ENCODE measurements around the gene ZMYM4.
A peak's percentile ranks its signal among the peaks of the same experiment; 100 is the strongest.

ZMYM4 gene

GRCh38 chr1:35270836-35271235 is 2.3 kb downstream of the ZMYM4 start:
- Histone ChIP-seq H3K27ac (ENCODE audit: low read depth, low read length) (no peak overlapping the region), H3K36me3 (ENCODE audit: control insufficient read depth in 5 of 5, insufficient read depth in 5 of 5, low read length in 5 of 5) (no peaks in the 10 kb centered on the region), H3K9me3 (ENCODE audit: control insufficient read depth in 5 of 5, low read length in 5 of 5) (no peaks in the 10 kb centered on the region), H3K27me3 (ENCODE audit: control insufficient read depth in 5 of 5, insufficient read depth in 4 of 5, low read length in 5 of 5) (no peaks in the 10 kb centered on the region), H3K4me3 (ENCODE audit: low read depth in 1 of 5, low read length in 5 of 5) (no peak overlapping the region), H3K9ac (ENCODE audit: low read length in 5 of 5) (no peak overlapping the region), H3K4me1 (ENCODE audit: control insufficient read depth in 5 of 5, insufficient read depth in 5 of 5, low read length in 5 of 5) (peaks cover 0 to 17% (median 12%) of the 10 kb centered on the region in 5 donors)

- H3K27ac ChIP-seq (ENCODE audit: low read depth, low read length), result no peak overlapping the region
- H3K9ac ChIP-seq (ENCODE audit: low read length in 5 of 5), result no peak overlapping the region
- H3K27me3 ChIP-seq (ENCODE audit: control insufficient read depth in 5 of 5, insufficient read depth in 4 of 5, low read length in 5 of 5), result no peaks in the 10 kb centered on the region
- peaks cover 0 to 31% (median 9%) of the 10 kb centered on the region in 5 donors for H3K4me1 ChIP-seq (ENCODE audit: control insufficient read depth in 5 of 5, insufficient read depth in 5 of 5, low read length in 5 of 5)
- H3K36me3 ChIP-seq (ENCODE audit: control insufficient read depth in 5 of 5, insufficient read depth in 5 of 5, low read length in 5 of 5), result peaks cover 0 to 4% (median 0%) of the 10 kb centered on the region in 5 donors
- H3K9me3 ChIP-seq (ENCODE audit: control insufficient read depth in 5 of 5, low read length in 5 of 5), result peaks cover 0 to under 1% (median 0%) of the 10 kb centered on the region in 5 donors
- H3K4me3 ChIP-seq (ENCODE audit: low read depth in 1 of 5, low read length in 5 of 5), result no peak overlapping the region
Measured at GRCh38 chr1:35274197-35274596, 5.7 kb downstream of the ZMYM4 start.

- Histone ChIP-seq H3K4me3 (ENCODE audit: low read depth in 1 of 5, low read length in 5 of 5) (no peak overlapping the region), H3K36me3 (ENCODE audit: control insufficient read depth in 5 of 5, insufficient read depth in 5 of 5, low read length in 5 of 5) (peaks cover 0 to 4% (median 3%) of the 10 kb centered on the region in 5 donors), H3K27me3 (ENCODE audit: control insufficient read depth in 5 of 5, insufficient read depth in 4 of 5, low read length in 5 of 5) (no peaks in the 10 kb centered on the region), H3K4me1 (ENCODE audit: control insufficient read depth in 5 of 5, insufficient read depth in 5 of 5, low read length in 5 of 5) (peaks cover 0 to 19% (median 0%) of the 10 kb centered on the region in 5 donors), H3K27ac (ENCODE audit: low read depth, low read length) (peak overlapping the region; percentile 17), H3K9me3 (ENCODE audit: control insufficient read depth in 5 of 5, low read length in 5 of 5) (peaks cover 0 to 9% (median 5%) of the 10 kb centered on the region in 5 donors), H3K9ac (ENCODE audit: low read length in 5 of 5) (no peak overlapping the region)
Measured at GRCh38 chr1:35278886-35279554, 10.5 kb downstream of the ZMYM4 start.

- Histone ChIP-seq H3K27me3 (ENCODE audit: control insufficient read depth in 5 of 5, insufficient read depth in 4 of 5, low read length in 5 of 5) (no peaks in the 10 kb centered on the region), H3K4me1 (ENCODE audit: control insufficient read depth in 5 of 5, insufficient read depth in 5 of 5, low read length in 5 of 5) (peaks cover 0 to 15% (median 0%) of the 10 kb centered on the region in 5 donors), H3K9ac (ENCODE audit: low read length in 5 of 5) (no peak overlapping the region), H3K36me3 (ENCODE audit: control insufficient read depth in 5 of 5, insufficient read depth in 5 of 5, low read length in 5 of 5) (peaks cover 0 to 4% (median 3%) of the 10 kb centered on the region in 5 donors), H3K9me3 (ENCODE audit: control insufficient read depth in 5 of 5, low read length in 5 of 5) (peaks cover 0 to 9% (median 5%) of the 10 kb centered on the region in 5 donors), H3K4me3 (ENCODE audit: low read depth in 1 of 5, low read length in 5 of 5) (no peak overlapping the region), H3K27ac (ENCODE audit: low read depth, low read length) (no peak overlapping the region)
Measured at GRCh38 chr1:35279555-35279904, 11.0 kb downstream of the ZMYM4 start.

- peaks cover 0 to 15% (median 0%) of the 10 kb centered on the region in 5 donors for H3K4me1 ChIP-seq (ENCODE audit: control insufficient read depth in 5 of 5, insufficient read depth in 5 of 5, low read length in 5 of 5)
- H3K4me3 ChIP-seq (ENCODE audit: low read depth in 1 of 5, low read length in 5 of 5), result no peak overlapping the region
- H3K27ac ChIP-seq (ENCODE audit: low read depth, low read length), result no peak overlapping the region
- H3K27me3 ChIP-seq (ENCODE audit: control insufficient read depth in 5 of 5, insufficient read depth in 4 of 5, low read length in 5 of 5), result no peaks in the 10 kb centered on the region
- H3K9me3 ChIP-seq (ENCODE audit: control insufficient read depth in 5 of 5, low read length in 5 of 5), result peaks cover 0 to 9% (median 5%) of the 10 kb centered on the region in 5 donors
- no peak overlapping the region for H3K9ac ChIP-seq (ENCODE audit: low read length in 5 of 5)
- peaks cover 0 to 4% (median 3%) of the 10 kb centered on the region in 5 donors for H3K36me3 ChIP-seq (ENCODE audit: control insufficient read depth in 5 of 5, insufficient read depth in 5 of 5, low read length in 5 of 5)
Measured at GRCh38 chr1:35280006-35280405, 11.5 kb downstream of the ZMYM4 start.

GRCh38 chr1:35281565-35281964 is 13.1 kb downstream of the ZMYM4 start:
- Histone ChIP-seq H3K4me3 (ENCODE audit: low read depth in 1 of 5, low read length in 5 of 5) (no peak overlapping the region), H3K27me3 (ENCODE audit: control insufficient read depth in 5 of 5, insufficient read depth in 4 of 5, low read length in 5 of 5) (no peaks in the 10 kb centered on the region), H3K9ac (ENCODE audit: low read length in 5 of 5) (no peak overlapping the region), H3K36me3 (ENCODE audit: control insufficient read depth in 5 of 5, insufficient read depth in 5 of 5, low read length in 5 of 5) (peaks cover 0 to 4% (median 3%) of the 10 kb centered on the region in 5 donors), H3K9me3 (ENCODE audit: control insufficient read depth in 5 of 5, low read length in 5 of 5) (peaks cover 0 to 9% (median 5%) of the 10 kb centered on the region in 5 donors), H3K4me1 (ENCODE audit: control insufficient read depth in 5 of 5, insufficient read depth in 5 of 5, low read length in 5 of 5) (peaks cover 0 to 15% (median 0%) of the 10 kb centered on the region in 5 donors), H3K27ac (ENCODE audit: low read depth, low read length) (no peak overlapping the region)

- Histone ChIP-seq H3K27me3 (ENCODE audit: control insufficient read depth in 5 of 5, insufficient read depth in 4 of 5, low read length in 5 of 5) (no peaks in the 10 kb centered on the region), H3K9me3 (ENCODE audit: control insufficient read depth in 5 of 5, low read length in 5 of 5) (peaks cover 0 to 9% (median 5%) of the 10 kb centered on the region in 5 donors), H3K9ac (ENCODE audit: low read length in 5 of 5) (no peak overlapping the region), H3K4me1 (ENCODE audit: control insufficient read depth in 5 of 5, insufficient read depth in 5 of 5, low read length in 5 of 5) (peaks cover 0 to 15% (median 0%) of the 10 kb centered on the region in 5 donors), H3K36me3 (ENCODE audit: control insufficient read depth in 5 of 5, insufficient read depth in 5 of 5, low read length in 5 of 5) (peaks cover 0 to 4% (median 3%) of the 10 kb centered on the region in 5 donors), H3K27ac (ENCODE audit: low read depth, low read length) (no peak overlapping the region), H3K4me3 (ENCODE audit: low read depth in 1 of 5, low read length in 5 of 5) (no peak overlapping the region)
Measured at GRCh38 chr1:35282172-35282571, 13.7 kb downstream of the ZMYM4 start.

- Histone ChIP-seq H3K27ac (ENCODE audit: low read depth, low read length) (no peak overlapping the region), H3K9ac (ENCODE audit: low read length in 5 of 5) (no peak overlapping the region), H3K4me3 (ENCODE audit: low read depth in 1 of 5, low read length in 5 of 5) (no peak overlapping the region)
Measured at GRCh38 chr1:35284852-35285251, 16.3 kb downstream of the ZMYM4 start.

GRCh38 chr1:35285771-35286606 is 17.5 kb downstream of the ZMYM4 start:
- H3K36me3 ChIP-seq (ENCODE audit: control insufficient read depth in 5 of 5, insufficient read depth in 5 of 5, low read length in 5 of 5), result peaks cover 0 to 7% (median 0%) of the 10 kb centered on the region in 5 donors
- peaks cover 0 to 14% (median 9%) of the 10 kb centered on the region in 5 donors for H3K4me1 ChIP-seq (ENCODE audit: control insufficient read depth in 5 of 5, insufficient read depth in 5 of 5, low read length in 5 of 5)
- no peak overlapping the region for H3K27ac ChIP-seq (ENCODE audit: low read depth, low read length)
- no peak overlapping the region for H3K4me3 ChIP-seq (ENCODE audit: low read depth in 1 of 5, low read length in 5 of 5)
- no peaks in the 10 kb centered on the region for H3K27me3 ChIP-seq (ENCODE audit: control insufficient read depth in 5 of 5, insufficient read depth in 4 of 5, low read length in 5 of 5)
- H3K9me3 ChIP-seq (ENCODE audit: control insufficient read depth in 5 of 5, low read length in 5 of 5), result peaks cover 0 to 7% (median 5%) of the 10 kb centered on the region in 5 donors
- H3K9ac ChIP-seq (ENCODE audit: low read length in 5 of 5), result no peak overlapping the region

More at GRCh38 chr1:35284852-35285251, 16.3 kb downstream of the ZMYM4 start:
- peaks cover 0 to 7% (median 5%) of the 10 kb centered on the region in 5 donors for H3K9me3 ChIP-seq (ENCODE audit: control insufficient read depth in 5 of 5, low read length in 5 of 5)
- H3K36me3 ChIP-seq (ENCODE audit: control insufficient read depth in 5 of 5, insufficient read depth in 5 of 5, low read length in 5 of 5), result peaks cover 0 to 4% (median 0%) of the 10 kb centered on the region in 5 donors
- peaks cover 0 to 14% (median 9%) of the 10 kb centered on the region in 5 donors for H3K4me1 ChIP-seq (ENCODE audit: control insufficient read depth in 5 of 5, insufficient read depth in 5 of 5, low read length in 5 of 5)
- no peaks in the 10 kb centered on the region for H3K27me3 ChIP-seq (ENCODE audit: control insufficient read depth in 5 of 5, insufficient read depth in 4 of 5, low read length in 5 of 5)
